GM23338 (cell line): ENCODE results near the gene NEK8. TPM values are rescaled to one million over a fixed set of nuclear protein-coding genes. Genes with fewer than 3 reads are reported as not detected.

Experiments
- ATAC-seq: fragments of 200-7000 bp; cut with Tn5 transposase; 3 replicates; pipeline ENCODE4 v1.9.1; 2020
- DNase-seq: peaks from one replicate; pipeline ENCODE4 v3.0.0-alpha.2; 2015; ENCODE audit warnings: low spot score
- H2AFZ ChIP-seq: fragments of 200-600 bp; sonication (generic); 2 replicates; pipeline ENCODE4 v1.8.0; 2016; ENCODE audit warnings: antibody characterized with exemption, mild to moderate bottlenecking, moderate library complexity
- H3F3A ChIP-seq: fragments of 200-600 bp; sonication (generic); replicated peaks from 2 replicates; pipeline ENCODE4 v1.8.0; 2017; ENCODE audit warnings: antibody characterized with exemption, mixed run types, low read depth
- H3K27ac ChIP-seq: fragments of 200-600 bp; sonication (generic); 2 replicates; pipeline ENCODE4 v1.6.1; 2016; ENCODE audit warnings: low read depth
- H3K27me3 ChIP-seq: fragments of 200-600 bp; sonication (generic); 2 replicates; pipeline ENCODE4 v1.8.0; 2016; ENCODE audit warnings: mild to moderate bottlenecking, mixed run types, moderate library complexity; ENCODE audit not compliant: insufficient read depth
- H3K36me3 ChIP-seq: fragments of 200-600 bp; sonication (generic); 2 replicates; pipeline ENCODE4 v1.8.0; 2016; ENCODE audit warnings: mild to moderate bottlenecking; ENCODE audit not compliant: insufficient read depth
- H3K4me1 ChIP-seq: fragments of 200-600 bp; sonication (generic); 2 replicates; pipeline ENCODE4 v1.8.0; 2016; ENCODE audit warnings: mild to moderate bottlenecking, moderate library complexity; ENCODE audit not compliant: insufficient read depth
- H3K4me2 ChIP-seq: fragments of 200-600 bp; sonication (generic); 2 replicates; pipeline ENCODE4 v1.7.1; 2017; ENCODE audit warnings: mixed run types
- H3K4me3 ChIP-seq: fragments of 200-600 bp; sonication (generic); 2 replicates; pipeline ENCODE4 v1.6.1; 2016; ENCODE audit warnings: mixed run types
- H3K79me2 ChIP-seq: fragments of 200-600 bp; sonication (generic); replicated peaks from 2 replicates; pipeline ENCODE4 v1.8.0; 2017; ENCODE audit warnings: mild to moderate bottlenecking; ENCODE audit not compliant: insufficient read depth
- H3K9me2 ChIP-seq: fragments of 200-600 bp; sonication (generic); 2 replicates; pipeline ENCODE4 v1.8.0; 2017; ENCODE audit not compliant: insufficient read depth
- H4K20me1 ChIP-seq: fragments of 200-600 bp; sonication (generic); replicated peaks from 2 replicates; pipeline ENCODE4 v1.8.0; 2017; ENCODE audit warnings: mild to moderate bottlenecking; ENCODE audit not compliant: insufficient read depth
- H3K27ac Mint-ChIP-seq: 2 replicates; pipeline ENCODE4 v1.8.0; 2020; ENCODE audit warnings: inconsistent platforms, mild to moderate bottlenecking, moderate library complexity, mixed read lengths
- H3K27me3 Mint-ChIP-seq: 3 replicates; pipeline ENCODE4 v1.8.0; 2022; ENCODE audit warnings: low read depth, mild to moderate bottlenecking, moderate library complexity, mixed read lengths, inconsistent platforms; ENCODE audit not compliant: insufficient read depth, poor library complexity
- H3K36me3 Mint-ChIP-seq: 3 replicates; pipeline ENCODE4 v1.8.0; 2021; ENCODE audit warnings: low read depth, mild to moderate bottlenecking, inconsistent platforms, moderate library complexity, mixed read lengths
- H3K4me1 Mint-ChIP-seq: 3 replicates; pipeline ENCODE4 v1.8.0; 2020; ENCODE audit warnings: mild to moderate bottlenecking, inconsistent platforms, mixed read lengths
- H3K4me3 Mint-ChIP-seq: 3 replicates; pipeline ENCODE4 v1.8.0; 2021; ENCODE audit warnings: moderate library complexity, mild to moderate bottlenecking, inconsistent platforms, mixed read lengths
- H3K9me3 Mint-ChIP-seq: 3 replicates; pipeline ENCODE4 v1.8.0; 2020; ENCODE audit warnings: moderate library complexity, mild to moderate bottlenecking, inconsistent platforms, mixed read lengths
- CREB1 ChIP-seq: fragments of 250-450 bp; sonication (Bioruptor Pico); IDR thresholded peaks from 2 replicates; pipeline ENCODE4 v1.5.0; 2020; ENCODE audit warnings: low read depth, mild to moderate bottlenecking, moderate library complexity
- CTCF ChIP-seq, 2 experiments: fragments of 200-600 bp in 1 of 2; sonication (generic) in 1 of 2; conservative IDR thresholded peaks; 2 replicates each; pipeline versions ENCODE4 v1.5.1 to v1.6.1; 2016 to 2017; ENCODE audit warnings: antibody characterized with exemption in 2 of 2, low read depth in 2 of 2, mild to moderate bottlenecking in 2 of 2, moderate library complexity in 1 of 2
- ETS1 ChIP-seq: IDR thresholded peaks from 2 replicates; pipeline ENCODE4 v1.6.1; 2016; ENCODE audit warnings: antibody characterized with exemption
- EZH2 ChIP-seq: fragments of 200-600 bp; sonication (generic); IDR thresholded peaks from one replicate; pipeline ENCODE4 v1.8.0; 2017; ENCODE audit warnings: antibody characterized with exemption, mild to moderate bottlenecking, low read depth; ENCODE audit not compliant: unreplicated experiment
- EZH2phosphoT487 ChIP-seq: fragments of 200-600 bp; sonication (generic); IDR thresholded peaks from one replicate; pipeline ENCODE4 v1.8.1; 2018; ENCODE audit warnings: antibody characterized with exemption; ENCODE audit not compliant: unreplicated experiment
- JUNB ChIP-seq: IDR thresholded peaks from one replicate; pipeline ENCODE4 v1.6.1; 2016; ENCODE audit warnings: antibody characterized with exemption; ENCODE audit not compliant: unreplicated experiment
- NANOG ChIP-seq: IDR thresholded peaks from 2 replicates; pipeline ENCODE4 v1.6.1; 2016; ENCODE audit warnings: antibody characterized with exemption, borderline replicate concordance
- POLR2AphosphoS5 ChIP-seq: IDR thresholded peaks from 2 replicates; pipeline ENCODE4 v1.6.1; 2016; ENCODE audit warnings: antibody characterized with exemption, low read depth
- REST ChIP-seq: IDR thresholded peaks from one replicate; pipeline ENCODE4 v1.6.1; 2018; ENCODE audit warnings: antibody characterized with exemption; ENCODE audit not compliant: unreplicated experiment
- STAT1 ChIP-seq: IDR thresholded peaks from one replicate; pipeline ENCODE4 v1.6.1; 2016; ENCODE audit warnings: antibody characterized with exemption; ENCODE audit not compliant: unreplicated experiment
- ZNF114 ChIP-seq: fragments of 250-450 bp; sonication (Bioruptor Pico); IDR thresholded peaks from 2 replicates; pipeline ENCODE4 v1.5.0; 2020; ENCODE audit warnings: mild to moderate bottlenecking, moderate library complexity
- ZNF331 ChIP-seq: fragments of 250-450 bp; sonication (Bioruptor Pico); IDR thresholded peaks from 2 replicates; pipeline ENCODE4 v1.5.0; 2020; ENCODE audit warnings: low read depth, mild to moderate bottlenecking, moderate library complexity
- ZNF462 ChIP-seq: fragments of 250-450 bp; sonication (Bioruptor Pico); IDR thresholded peaks from 2 replicates; pipeline ENCODE4 v1.5.0; 2020; ENCODE audit warnings: mild to moderate bottlenecking, moderate library complexity
- polyA plus RNA-seq: library from polyadenylated mRNA; unstranded; fragments of >200 nt; fragmentation: Nextera tagmentation; extraction: Ambion mirVana; gene quantifications from 2 replicates; pipeline ENCODE4 v1.2.1, GENCODE V29; 2016
- total RNA-seq: library from RNA; depleted of rRNA; stranded (reverse); fragments of >200 nt; shearing (Covaris generic); gene quantifications from 2 replicates; pipeline ENCODE4 v1.2.3, GENCODE V29; 2014

Gene NEK8
- total and polyA plus RNA-seq, 2 experiments from 2014 or later, result 10.0 to 14.9 TPM

GRCh38 chr17:28758411-28759121 is 30.0 kb downstream of the NEK8 start:
- peaks cover 12% of the 10 kb centered on the region; the same call in 1 of the 2 replicates for H4K20me1 ChIP-seq
- Mint-ChIP-seq H3K4me3 (no peak overlapping the region), H3K4me1 (peaks cover 64% of the 10 kb centered on the region), H3K36me3 (peaks cover 55% of the 10 kb centered on the region), H3K27me3 (peaks cover 36% of the 10 kb centered on the region), H3K27ac (peak overlapping the region; percentile 40; the same call in 1 of the 2 replicates), H3K9me3 (no peaks in the 10 kb centered on the region; the same call in 2 of the 3 replicates)
- H3K27ac ChIP-seq, result no peak overlapping the region
- no peaks in the 10 kb centered on the region for H3K9me2 ChIP-seq
- H3K79me2 ChIP-seq, result peaks cover 19% of the 10 kb centered on the region
- DNase-seq, result no peak
- no peak overlapping the region for H3K4me2 ChIP-seq
- H3K4me1 ChIP-seq, result peaks cover 52% of the 10 kb centered on the region
- no peaks in the 10 kb centered on the region for H3K27me3 ChIP-seq
- peaks cover 5% of the 10 kb centered on the region; the same call in 1 of the 2 replicates for H3K36me3 ChIP-seq
- TF ChIP-seq POLR2AphosphoS5 (no peak), ZNF331 (CRISPR knock-in tag) (no peak), NANOG (no peak), REST (no peak), CTCF (conservative IDR thresholded peaks at IDR 0.05; ENCODE audit: low read depth in 2 of 2) (no peak), ZNF462 (CRISPR knock-in tag) (no peak), EZH2phosphoT487 (no peak), JUNB (no peak), EZH2 (no peak), STAT1 (no peak), ZNF114 (CRISPR knock-in tag) (no peak), ETS1 (no peak), CREB1 (no peak)
- H3F3A ChIP-seq, result peaks cover 58% of the 10 kb centered on the region
- no peak for ATAC-seq
- no peak overlapping the region for H3K4me3 ChIP-seq
- no peak overlapping the region for H2AFZ ChIP-seq
